HG03565 (cell line): ENCODE measurements around the gene YAP1.

ENCODE experiments used
- ATAC-seq: cut with Tn5 transposase; IDR thresholded peaks from one replicate; pipeline ENCODE4 v1.9.1; 2021; ENCODE audit warnings: mild to moderate bottlenecking, moderate library complexity; ENCODE audit not compliant: unreplicated experiment

The YAP1 gene

GRCh38 chr11:102116453-102117205 is 6.4 kb downstream of the YAP1 start:
- no peak for ATAC-seq

- ATAC-seq: no peak
These were observed 7.3 kb downstream of the YAP1 start for GRCh38 chr11:102117472-102118113.

DNA sequence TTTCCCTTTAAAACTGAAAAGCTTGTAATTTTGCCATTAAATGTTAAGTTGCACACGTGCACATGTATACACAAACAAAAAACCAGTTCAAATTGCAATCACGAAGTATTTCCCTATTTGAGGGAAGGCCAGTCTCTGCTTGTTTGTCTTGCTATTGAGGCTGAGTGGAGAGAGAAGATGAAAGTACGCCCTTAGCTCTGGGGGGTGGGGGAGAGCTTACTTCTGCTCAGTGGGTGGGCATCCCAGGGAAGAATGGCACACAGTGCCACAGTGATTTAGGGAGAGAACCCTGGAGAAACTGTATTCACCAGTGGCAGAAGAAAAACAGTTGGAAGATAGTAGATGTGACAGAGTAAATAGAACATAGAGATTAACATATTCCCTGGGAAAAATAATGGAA is 8.7 kb downstream of the YAP1 start:
- no peak for ATAC-seq

- ATAC-seq: no peak
These were observed 9.8 kb downstream of the YAP1 start for GRCh38 chr11:102119997-102120396.

DNA sequence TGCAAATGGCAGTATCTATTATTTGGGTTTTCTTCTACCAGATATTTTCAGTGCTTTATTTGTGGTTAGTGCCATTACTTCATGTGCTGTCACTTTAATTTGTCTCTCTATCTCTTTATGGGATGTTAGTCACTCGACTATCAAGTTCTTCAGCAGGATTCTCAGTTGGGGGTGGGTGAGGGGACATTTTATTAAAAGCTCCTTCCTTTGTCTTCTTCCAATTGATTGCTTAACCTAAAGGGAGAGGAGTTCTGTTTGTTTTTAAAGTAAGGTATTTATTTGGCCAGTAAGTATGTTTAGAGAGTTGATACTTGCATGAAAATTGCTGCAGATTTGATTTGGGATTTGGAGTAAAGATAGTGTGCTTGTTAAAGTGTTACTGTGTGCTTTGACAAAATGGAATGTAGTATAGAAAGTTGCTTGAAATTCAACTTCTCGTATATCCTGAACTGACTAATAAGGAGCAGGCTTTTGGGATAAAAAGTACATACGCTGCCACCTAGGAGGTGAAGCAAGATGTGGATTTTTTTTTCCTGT is 10.3 kb downstream of the YAP1 start:
- no peak for ATAC-seq

GRCh38 chr11:102121329-102121728 is 11.1 kb downstream of the YAP1 start:
- no peak for ATAC-seq

DNA sequence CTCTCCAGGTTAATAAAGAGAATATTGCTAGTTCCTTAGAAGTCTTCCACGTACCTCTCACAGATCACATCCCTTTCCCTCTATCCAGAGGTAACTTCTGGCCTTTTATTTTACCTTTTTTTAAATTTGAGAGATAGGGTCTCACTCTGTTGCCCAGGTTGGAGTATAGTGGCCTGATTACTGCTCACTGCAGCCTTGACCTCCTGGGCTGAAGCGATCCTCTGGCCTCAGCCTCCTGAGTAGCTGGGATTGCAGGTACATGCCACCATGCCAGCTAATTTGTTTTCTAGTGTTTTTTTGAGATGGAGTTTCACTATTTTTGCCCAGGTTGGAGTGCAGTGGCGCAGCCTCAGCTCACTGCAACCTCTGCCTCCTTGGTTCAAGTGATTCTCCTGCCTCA is 24.4 kb downstream of the YAP1 start:
- no peak for ATAC-seq

GRCh38 chr11:102135256-102135655 is 25.0 kb downstream of the YAP1 start:
- no peak for ATAC-seq

DNA sequence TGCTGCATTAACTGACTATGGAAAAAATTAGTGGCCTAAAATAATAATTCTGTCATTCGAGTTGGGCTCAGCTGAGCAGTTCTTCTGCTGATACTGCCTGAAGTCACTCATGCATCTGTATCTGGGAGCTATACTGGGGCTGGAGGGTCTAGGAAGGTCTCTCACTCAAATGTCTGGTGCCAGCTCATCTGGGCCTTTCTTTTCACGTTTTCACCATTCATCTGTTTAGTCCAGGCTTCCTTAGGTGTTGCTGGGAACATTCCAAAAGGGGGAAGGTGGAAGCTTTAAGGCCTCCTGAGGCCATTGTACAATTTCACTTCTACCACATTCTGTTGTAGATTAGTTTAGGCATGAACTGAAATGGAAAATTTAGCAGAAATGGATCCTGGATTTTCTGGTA is 28.0 kb downstream of the YAP1 start:
- no peak for ATAC-seq

GRCh38 chr11:102138670-102139069 is 28.4 kb downstream of the YAP1 start:
- no peak for ATAC-seq

DNA sequence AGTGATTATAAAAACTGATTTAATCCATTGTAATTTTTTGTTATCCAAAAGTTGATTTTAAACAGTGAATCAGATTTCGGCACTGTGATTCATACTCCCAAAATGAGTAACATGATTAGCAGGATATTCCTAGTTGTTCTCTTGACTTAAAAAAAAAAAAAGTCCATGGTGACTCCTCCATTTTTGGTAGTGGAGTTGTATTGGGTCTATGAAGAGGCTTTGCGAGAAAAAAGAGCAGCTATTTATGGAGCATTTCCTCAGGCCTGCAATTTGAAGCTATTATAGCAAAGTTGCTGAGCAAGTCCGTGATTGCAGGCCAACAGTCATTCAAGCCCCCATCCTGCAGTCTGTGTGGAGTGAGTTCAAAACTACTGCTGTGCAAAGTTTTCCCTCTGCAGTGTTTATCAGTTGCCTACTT is 28.8 kb downstream of the YAP1 start:
- ATAC-seq: no peak

DNA sequence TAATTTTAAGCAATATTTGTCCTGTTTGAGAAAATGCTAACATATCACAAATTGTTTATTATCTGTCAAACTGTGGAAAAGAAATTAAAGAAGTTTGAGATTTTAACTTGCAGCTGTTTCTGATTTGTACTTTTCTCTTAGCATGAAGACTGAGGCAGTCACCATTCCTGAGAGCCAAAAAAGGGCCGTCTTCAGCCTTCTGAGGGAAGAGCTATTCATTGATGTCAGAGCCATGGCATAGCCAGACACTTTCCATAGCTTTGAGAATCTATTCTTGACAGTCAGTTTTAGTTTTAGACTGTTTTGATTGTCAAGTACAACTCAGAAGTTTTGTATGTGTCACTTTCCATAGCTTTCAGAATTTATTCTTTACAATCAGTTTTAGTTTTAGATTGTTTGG is 32.1 kb downstream of the YAP1 start:
- ATAC-seq: no peak

GRCh38 chr11:102143867-102144266 is 33.6 kb downstream of the YAP1 start:
- no peak for ATAC-seq

GRCh38 chr11:102144357-102145355 is 34.4 kb downstream of the YAP1 start:
- ATAC-seq: no peak

GRCh38 chr11:102147015-102147414 is 36.8 kb downstream of the YAP1 start:
- no peak for ATAC-seq

DNA sequence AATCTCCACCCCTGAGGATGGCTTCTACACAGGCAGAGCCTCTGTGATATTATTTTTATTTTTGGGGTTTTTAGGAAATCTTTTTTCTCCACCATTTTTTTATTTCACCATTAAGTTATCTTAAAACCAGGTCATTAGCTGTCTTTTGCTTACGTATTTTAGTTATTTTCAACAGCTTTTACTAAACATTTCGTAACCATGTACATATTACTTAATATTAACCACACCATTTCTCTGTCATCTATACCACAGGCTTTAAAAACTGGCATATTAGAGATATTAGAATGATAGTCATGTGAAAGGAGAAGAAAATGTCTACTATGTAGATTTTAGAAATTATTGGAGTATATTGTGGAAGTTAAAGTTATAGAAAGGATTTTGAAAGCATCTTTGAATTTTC is 37.4 kb downstream of the YAP1 start:
- no peak for ATAC-seq

DNA sequence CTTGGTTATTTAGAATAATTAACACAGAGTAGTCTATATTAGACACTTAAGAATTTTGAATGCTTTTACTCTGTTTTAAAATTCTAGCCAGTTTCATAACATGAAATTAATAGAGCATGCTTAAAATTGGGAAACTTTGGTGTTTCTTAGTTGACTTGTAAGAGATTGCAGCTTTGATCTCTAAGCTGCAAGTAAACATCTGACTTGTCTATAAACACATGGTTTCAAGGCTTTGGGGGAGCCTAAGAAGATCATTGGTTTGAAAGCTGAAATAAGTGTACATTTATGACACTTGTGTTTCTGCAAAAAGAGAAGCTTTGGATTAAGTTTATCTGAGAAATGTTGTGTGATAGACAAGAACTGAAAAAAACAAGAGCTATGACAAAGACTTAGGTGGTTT is 37.8 kb downstream of the YAP1 start:
- no peak for ATAC-seq

GRCh38 chr11:102151784-102152525 is 41.7 kb downstream of the YAP1 start:
- no peak for ATAC-seq

DNA sequence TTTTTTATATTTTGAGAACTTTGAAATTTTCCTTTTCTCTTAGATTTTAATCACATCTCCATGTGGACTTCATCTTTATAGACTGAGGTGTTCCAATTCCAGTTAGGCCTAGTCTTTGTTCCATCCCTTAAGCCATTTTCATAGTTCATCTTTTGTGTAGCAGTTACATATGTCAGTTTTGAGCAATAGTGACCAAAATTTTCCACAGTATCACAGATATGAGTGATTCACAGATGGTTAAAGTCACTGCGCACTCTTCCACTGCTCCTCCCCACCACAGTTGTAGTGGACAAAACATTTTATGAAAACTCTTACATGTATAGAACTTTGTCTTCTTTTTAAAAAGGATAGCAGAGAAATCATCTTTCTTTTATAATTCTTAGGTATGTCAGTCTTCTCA is 42.8 kb downstream of the YAP1 start:
- no peak for ATAC-seq

DNA sequence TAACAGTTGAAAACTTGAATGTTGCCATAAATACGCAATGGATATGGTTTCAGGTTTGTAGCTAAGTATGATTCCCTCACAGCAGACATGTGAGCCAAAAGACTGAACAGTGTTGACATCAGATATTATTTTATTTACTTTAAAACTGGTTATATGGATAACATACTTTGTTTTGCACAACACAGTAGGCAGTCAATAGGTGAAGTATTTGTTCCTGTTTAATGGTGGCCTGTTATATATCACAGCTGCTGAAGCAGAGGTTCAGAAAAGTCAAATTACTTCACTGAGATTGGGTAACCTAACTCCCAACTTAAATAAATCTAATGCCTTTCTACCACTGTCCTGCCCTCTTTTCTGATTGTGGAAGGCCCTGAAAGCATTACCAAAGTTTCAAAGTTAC is 44.6 kb downstream of the YAP1 start:
- no peak for ATAC-seq

DNA sequence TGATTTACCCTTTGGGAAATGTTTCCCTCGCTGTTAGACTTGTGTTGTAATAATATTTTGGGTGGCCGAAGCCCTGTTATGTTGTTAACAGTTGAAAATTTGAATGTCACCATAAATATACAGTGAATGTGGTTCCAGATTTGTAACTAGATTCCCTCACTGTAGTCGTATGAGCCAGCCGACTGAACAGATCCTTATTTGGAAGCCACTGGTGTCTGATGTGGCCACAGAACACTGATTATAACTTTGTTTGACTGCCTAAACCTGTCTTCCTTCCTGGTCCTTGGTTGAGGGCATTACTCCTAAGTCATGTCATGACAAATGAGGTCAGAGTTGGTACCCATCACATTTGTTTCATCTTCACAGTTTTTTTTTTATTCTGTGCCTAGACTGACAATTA is 45.4 kb downstream of the YAP1 start:
- ATAC-seq: no peak
